DOHH2 (cell line): ENCODE results near the gene MARCHF10.

Source experiments
- H3F3A ChIP-seq: fragments of 200-600 bp; sonication (generic), shearing (Covaris generic); 2 replicates; pipeline ENCODE4 v1.6.0; 2016; ENCODE audit warnings: antibody characterized with exemption, mild to moderate bottlenecking; ENCODE audit not compliant: control insufficient read depth, insufficient read depth
- H3K27ac ChIP-seq: fragments of 200-600 bp; sonication (generic); 2 replicates; pipeline ENCODE4 v1.5.1; 2014; ENCODE audit warnings: low read depth, mild to moderate bottlenecking, low read length, moderate library complexity
- H3K27me3 ChIP-seq: fragments of 200-600 bp; sonication (generic); 2 replicates; pipeline ENCODE4 v1.6.1; 2014; ENCODE audit warnings: mild to moderate bottlenecking, low read length, mixed read lengths; ENCODE audit not compliant: control insufficient read depth
- H3K36me3 ChIP-seq: fragments of 200-600 bp; sonication (generic); 2 replicates; pipeline ENCODE4 v1.6.1; 2014; ENCODE audit warnings: mild to moderate bottlenecking, low read length, moderate library complexity, mixed read lengths; ENCODE audit not compliant: control insufficient read depth
- H3K4me1 ChIP-seq: fragments of 200-600 bp; sonication (generic); 2 replicates; pipeline ENCODE4 v1.6.1; 2014; ENCODE audit warnings: mild to moderate bottlenecking, low read length, mixed read lengths; ENCODE audit not compliant: control insufficient read depth
- H3K4me2 ChIP-seq: fragments of 200-600 bp; sonication (generic); 2 replicates; pipeline ENCODE4 v1.6.0; 2014; ENCODE audit warnings: mild to moderate bottlenecking, low read length, moderate library complexity
- H3K4me3 ChIP-seq: fragments of 200-600 bp; sonication (generic); 2 replicates; pipeline ENCODE4 v1.5.1; 2014; ENCODE audit warnings: mild to moderate bottlenecking, low read length, mixed read lengths
- H3K79me2 ChIP-seq: fragments of 200-600 bp; sonication (generic); 2 replicates; pipeline ENCODE4 v1.6.1; 2014; ENCODE audit warnings: mild to moderate bottlenecking, low read length, mixed read lengths; ENCODE audit not compliant: control insufficient read depth
- H3K9me2 ChIP-seq: fragments of 200-600 bp; sonication (generic); replicated peaks from 2 replicates; pipeline ENCODE4 v1.6.1; 2014; ENCODE audit warnings: mild to moderate bottlenecking, low read length, mixed read lengths; ENCODE audit not compliant: control insufficient read depth
- H3K9me3 ChIP-seq: fragments of 200-600 bp; sonication (generic); 2 replicates; pipeline ENCODE4 v1.6.1; 2014; ENCODE audit warnings: antibody characterized with exemption, low read length, mixed read lengths; ENCODE audit not compliant: control insufficient read depth, insufficient read depth
- H4K20me1 ChIP-seq: fragments of 200-600 bp; sonication (generic); 2 replicates; pipeline ENCODE4 v1.6.0; 2014; ENCODE audit warnings: low read depth, mild to moderate bottlenecking, antibody characterized with exemption, low read length, moderate library complexity; ENCODE audit not compliant: control insufficient read depth, insufficient read depth
- CTCF ChIP-seq: fragments of 200-600 bp; sonication (generic); IDR thresholded peaks from one replicate; pipeline ENCODE4 v1.5.1; 2014; ENCODE audit warnings: antibody characterized with exemption, mild to moderate bottlenecking, low read depth, low read length; ENCODE audit not compliant: poor library complexity, severe bottlenecking
- EZH2phosphoT487 ChIP-seq: fragments of 200-600 bp; sonication (generic); IDR thresholded peaks from 2 replicates; pipeline ENCODE4 v1.6.1; 2017; ENCODE audit warnings: borderline replicate concordance, mild to moderate bottlenecking, antibody characterized with exemption, low read length, moderate library complexity, mixed read lengths

The MARCHF10 gene

DNA sequence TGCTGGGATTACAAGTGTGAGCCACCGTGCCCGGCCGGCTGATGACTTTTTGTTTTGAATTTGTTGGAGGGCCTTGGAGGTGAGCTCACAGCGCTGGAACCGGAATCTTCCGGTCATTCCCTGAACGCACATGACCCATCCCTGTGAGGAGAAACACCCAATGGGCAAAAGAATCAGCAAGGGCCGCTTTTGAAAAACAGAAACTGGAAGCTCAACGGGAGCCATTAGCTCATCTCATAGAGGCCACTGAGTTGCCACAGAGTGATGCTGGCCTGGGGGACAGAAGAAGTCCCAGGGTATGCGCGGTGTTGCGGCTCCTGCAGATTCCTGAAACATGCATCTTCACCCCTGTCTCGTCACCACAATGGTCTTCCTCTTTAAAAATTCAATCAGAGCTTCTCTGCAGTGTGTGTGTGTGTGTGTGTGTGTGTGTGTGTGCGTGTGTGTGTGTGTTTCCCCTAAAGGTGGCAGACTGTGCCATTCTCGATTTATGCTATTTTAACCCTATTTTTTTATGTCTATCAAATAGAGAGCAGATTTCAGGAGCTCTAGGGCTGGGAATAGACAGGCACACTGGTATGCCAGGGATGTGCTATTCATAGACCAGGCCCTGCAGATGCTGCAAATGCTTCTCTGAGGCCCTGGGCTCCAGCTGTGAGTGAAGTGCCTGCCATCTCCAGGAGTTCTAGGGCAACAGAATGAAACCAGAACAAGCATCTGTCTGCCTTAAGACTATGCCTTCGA lies 68.3 kb downstream of the MARCHF10 start:
- Histone ChIP-seq H3F3A (no peaks in the 10 kb centered on the region), H3K9me2 (no peaks in the 10 kb centered on the region), H3K27ac (no peak overlapping the region), H3K9me3 (no peaks in the 10 kb centered on the region), H3K4me3 (no peak overlapping the region), H3K36me3 (no peaks in the 10 kb centered on the region), H4K20me1 (no peaks in the 10 kb centered on the region), H3K4me1 (no peaks in the 10 kb centered on the region), H3K4me2 (no peak overlapping the region), H3K27me3 (no peaks in the 10 kb centered on the region; the same call in 1 of the 2 replicates), H3K79me2 (no peaks in the 10 kb centered on the region)
- TF ChIP-seq CTCF = no peak

DNA sequence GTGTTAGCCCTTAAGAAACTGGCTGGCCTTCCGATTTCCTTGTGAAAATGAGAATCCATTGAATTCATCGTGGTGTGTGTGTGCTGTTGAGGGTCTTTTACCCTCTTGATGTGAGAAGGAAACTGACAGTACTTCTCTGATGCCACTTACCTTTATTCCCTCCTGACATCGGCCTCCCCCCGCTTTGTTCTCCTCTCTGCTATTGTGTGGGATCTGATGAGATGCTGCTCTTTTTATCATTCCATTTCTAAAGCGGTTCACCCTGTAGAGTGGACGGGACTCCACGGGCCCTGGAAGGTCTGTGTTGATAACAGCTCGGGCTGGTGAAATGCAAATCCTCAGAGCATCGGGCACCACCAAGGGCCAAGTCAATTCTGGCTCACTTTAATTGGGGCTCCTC lies 69.8 kb downstream of the MARCHF10 start:
- H3K36me3 ChIP-seq = no peaks in the 10 kb centered on the region
- no peaks in the 10 kb centered on the region for H3K9me3 ChIP-seq
- H3F3A ChIP-seq = no peaks in the 10 kb centered on the region
- no peaks in the 10 kb centered on the region for H4K20me1 ChIP-seq
- H3K4me2 ChIP-seq = no peak overlapping the region
- H3K4me3 ChIP-seq = no peak overlapping the region
- no peaks in the 10 kb centered on the region for H3K4me1 ChIP-seq
- no peaks in the 10 kb centered on the region; the same call in 1 of the 2 replicates for H3K27me3 ChIP-seq
- TF ChIP-seq EZH2phosphoT487 = no peak
- no peak for TF ChIP-seq CTCF
- H3K79me2 ChIP-seq = no peaks in the 10 kb centered on the region
- H3K9me2 ChIP-seq = no peaks in the 10 kb centered on the region
- H3K27ac ChIP-seq = no peak overlapping the region

DNA sequence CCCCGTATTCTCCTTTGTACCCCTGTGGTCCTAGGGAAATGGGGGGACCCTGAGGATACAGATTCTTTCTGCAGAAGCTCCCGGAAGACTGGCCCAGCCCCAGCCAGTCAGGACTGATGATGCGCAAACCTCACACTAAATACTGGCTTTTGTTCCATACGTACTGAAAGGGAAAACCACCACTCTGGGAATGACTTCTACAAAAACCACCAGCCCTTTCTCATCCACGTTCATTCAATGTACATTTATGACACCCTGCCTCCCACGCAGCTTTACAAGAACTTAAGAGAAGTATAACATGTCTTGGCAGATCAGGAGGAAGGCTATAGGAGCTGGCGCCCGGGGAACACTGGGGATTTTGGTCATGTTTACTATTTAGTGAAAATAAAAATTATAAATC lies 70.6 kb downstream of the MARCHF10 start:
- H3K9me2 ChIP-seq = no peaks in the 10 kb centered on the region
- H3K36me3 ChIP-seq = no peaks in the 10 kb centered on the region
- no peaks in the 10 kb centered on the region for H3F3A ChIP-seq
- no peaks in the 10 kb centered on the region; the same call in 1 of the 2 replicates for H3K27me3 ChIP-seq
- H3K79me2 ChIP-seq = no peaks in the 10 kb centered on the region
- H3K4me1 ChIP-seq = no peaks in the 10 kb centered on the region
- TF ChIP-seq EZH2phosphoT487 (no peak), CTCF (no peak)
- no peak overlapping the region for H3K4me3 ChIP-seq
- H3K9me3 ChIP-seq = no peaks in the 10 kb centered on the region
- H3K4me2 ChIP-seq = no peak overlapping the region
- no peaks in the 10 kb centered on the region for H4K20me1 ChIP-seq
- no peak overlapping the region for H3K27ac ChIP-seq
